ENCODE results near the gene GOSR2. TPM values are rescaled to one million over a fixed set of nuclear protein-coding genes. Genes with fewer than 3 reads are reported as not detected.

GOSR2 gene
- total and polyA plus RNA-seq, 8 donors, result 14.3 to 33.2 (median 27.5) TPM

DNA sequence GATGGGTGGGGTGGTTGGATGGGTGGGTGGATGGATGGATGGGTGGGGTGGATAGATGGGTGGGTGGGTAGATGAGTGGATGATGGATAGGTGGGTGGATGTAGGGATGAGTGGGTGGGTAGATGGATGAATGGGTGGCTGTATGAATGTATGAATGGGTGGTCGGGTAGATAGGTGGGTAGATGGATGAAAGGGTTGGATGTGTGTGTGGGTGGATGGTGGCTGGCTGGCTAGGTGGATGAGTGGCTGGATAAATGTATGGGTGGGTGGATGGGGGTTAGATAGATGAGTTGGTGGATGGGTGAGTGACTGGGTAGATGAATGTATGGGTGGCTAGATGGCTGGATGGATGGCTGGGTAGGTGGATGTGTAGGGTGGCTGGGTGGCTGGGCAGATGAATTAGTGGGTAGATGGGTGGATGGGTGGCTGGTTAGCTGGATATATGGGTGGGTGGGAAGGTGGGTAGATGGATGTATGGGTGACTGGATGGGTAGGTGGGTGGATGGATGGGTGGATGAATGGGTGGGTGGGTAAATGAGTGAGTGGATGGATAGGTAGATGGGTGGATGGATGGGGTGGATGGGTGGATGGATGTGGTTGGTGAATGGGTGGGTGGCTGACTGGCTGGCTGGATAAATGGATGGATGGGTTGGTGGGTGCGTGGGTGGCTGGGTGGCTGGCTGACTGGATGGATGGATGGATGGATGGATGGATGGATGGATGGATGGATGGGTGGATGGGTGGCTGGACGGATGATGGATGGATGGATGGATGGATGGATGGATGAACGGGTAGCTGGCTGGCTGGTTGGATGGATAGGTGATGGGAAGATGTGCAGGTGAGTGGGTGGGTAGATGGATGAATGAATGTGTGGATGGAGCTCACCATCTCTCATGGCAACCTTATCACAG is 18.9 kb upstream of the GOSR2 start:
- intact Hi-C loops (cut with DNase I), result no loop called here
- peak in 1 of 6 donors; percentile 4 for DNase-seq
- 71 to 78% methylated on average over 4 of the region's 4 CpGs for WGBS, 2 donors
- no peaks in the 10 kb centered on the region for H3K9me3 ChIP-seq
- FAIRE-seq, result no peak
- no peaks in the 10 kb centered on the region for H3K4me1 ChIP-seq
- H3K4me3 ChIP-seq, result no peak overlapping the region
- no peak for ATAC-seq
- no peaks in the 10 kb centered on the region for H3K27me3 ChIP-seq
- TF ChIP-seq CTCF (IDR thresholded peaks at IDR 0.05), result no peak
- H3K36me3 ChIP-seq, result no peaks in the 10 kb centered on the region
- H3K27ac ChIP-seq, result no peak overlapping the region

DNA sequence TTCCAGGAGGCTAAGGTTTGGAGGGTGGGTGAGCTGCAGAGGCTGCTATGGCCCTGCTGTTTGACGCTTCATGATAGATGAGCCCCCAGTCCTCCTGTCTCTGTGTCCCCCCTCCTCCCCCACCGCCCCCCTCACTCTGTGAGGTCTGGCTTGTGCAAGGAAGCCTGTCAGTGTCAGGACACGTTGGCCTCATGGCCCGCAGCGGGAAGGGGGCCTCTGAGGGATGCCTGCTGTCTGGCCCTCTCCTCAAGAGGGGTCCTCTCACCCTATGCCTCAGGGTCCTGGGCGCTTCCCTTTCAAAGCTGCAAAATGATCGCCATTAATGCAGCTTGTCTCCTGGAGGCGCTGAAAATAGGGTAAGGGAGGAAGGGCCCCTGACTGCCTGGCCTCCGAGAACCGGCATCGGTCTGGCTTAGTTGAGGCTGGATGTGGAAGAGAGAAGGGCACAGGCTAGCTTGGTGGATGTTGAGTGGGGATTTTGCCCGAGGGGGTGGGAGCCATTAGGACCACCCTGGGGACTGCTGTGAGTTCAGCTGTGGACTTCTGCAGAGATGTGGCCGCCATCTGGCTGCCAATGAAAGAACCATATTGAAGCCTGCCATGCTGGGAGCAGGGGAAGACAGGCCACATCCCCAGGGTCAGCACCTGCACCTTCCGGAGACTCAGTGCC is 14.8 kb upstream of the GOSR2 start:
- no peaks in the 10 kb centered on the region for H3K4me1 ChIP-seq
- ATAC-seq (no peak), FAIRE-seq (no peak), DNase-seq (peak in 1 of 6 donors; percentile 37)
- H3K36me3 ChIP-seq, result no peaks in the 10 kb centered on the region
- 62 to 74% methylated on average over 14 of the region's 14 CpGs for WGBS, 2 donors
- no peaks in the 10 kb centered on the region for H3K9me3 ChIP-seq
- no peak for TF ChIP-seq CTCF (IDR thresholded peaks at IDR 0.05)
- no peak overlapping the region for H3K4me3 ChIP-seq
- H3K27ac ChIP-seq, result no peak overlapping the region
- no peaks in the 10 kb centered on the region for H3K27me3 ChIP-seq
- intact Hi-C loops (cut with DNase I), result no loop called here

DNA sequence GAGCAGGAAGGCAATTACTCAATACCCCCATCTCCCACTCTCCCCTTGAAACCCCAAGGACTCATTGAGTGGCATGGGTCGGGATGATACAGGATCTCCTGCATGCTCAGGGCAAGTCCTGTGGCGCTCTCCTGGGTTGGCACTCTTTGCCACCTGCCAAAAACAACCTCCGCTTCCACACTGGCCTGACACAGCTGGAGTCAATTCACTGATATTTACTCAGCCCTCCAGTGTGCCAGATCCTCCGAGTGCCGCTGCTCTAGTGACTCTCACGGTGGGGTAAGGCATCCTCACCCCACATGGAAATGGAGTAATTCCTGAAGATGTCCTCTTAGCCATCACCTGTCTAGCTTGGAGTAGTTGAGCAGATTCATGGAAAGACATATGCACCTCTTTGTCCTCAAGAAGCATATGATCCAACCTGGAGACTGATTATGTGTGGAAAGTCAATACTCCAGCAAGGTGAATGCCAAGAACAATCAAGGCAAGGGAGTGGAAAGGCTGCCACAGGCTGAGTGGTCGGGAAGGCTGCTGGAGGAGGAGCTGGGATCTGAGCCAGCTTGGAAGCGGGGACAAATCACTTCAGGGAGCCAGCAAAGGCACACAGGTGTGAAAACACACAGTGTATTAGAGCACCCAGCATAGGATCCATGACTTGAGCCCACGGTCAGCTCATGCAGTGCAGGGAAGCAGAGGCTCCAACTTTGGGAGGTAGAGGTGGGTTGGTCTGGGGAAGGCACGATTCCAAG is 12.6 kb upstream of the GOSR2 start:
- ATAC-seq (peak in 3 of 4 donors; percentile 78 to 79 (median 78)), DNase-seq (peak in 4 of 6 donors; percentile 39 to 59 (median 46)), FAIRE-seq (no peak)
- no peak for TF ChIP-seq CTCF (IDR thresholded peaks at IDR 0.05)
- H3K9me3 ChIP-seq, result no peaks in the 10 kb centered on the region
- intact Hi-C loops (cut with DNase I), result no loop called here
- no peaks in the 10 kb centered on the region for H3K27me3 ChIP-seq
- no peaks in the 10 kb centered on the region for H3K36me3 ChIP-seq
- WGBS, 2 donors, result 27 to 29% methylated on average over 10 of the region's 10 CpGs
- no peak overlapping the region for H3K27ac ChIP-seq
- no peak overlapping the region for H3K4me3 ChIP-seq
- H3K4me1 ChIP-seq, result no peaks in the 10 kb centered on the region

DNA sequence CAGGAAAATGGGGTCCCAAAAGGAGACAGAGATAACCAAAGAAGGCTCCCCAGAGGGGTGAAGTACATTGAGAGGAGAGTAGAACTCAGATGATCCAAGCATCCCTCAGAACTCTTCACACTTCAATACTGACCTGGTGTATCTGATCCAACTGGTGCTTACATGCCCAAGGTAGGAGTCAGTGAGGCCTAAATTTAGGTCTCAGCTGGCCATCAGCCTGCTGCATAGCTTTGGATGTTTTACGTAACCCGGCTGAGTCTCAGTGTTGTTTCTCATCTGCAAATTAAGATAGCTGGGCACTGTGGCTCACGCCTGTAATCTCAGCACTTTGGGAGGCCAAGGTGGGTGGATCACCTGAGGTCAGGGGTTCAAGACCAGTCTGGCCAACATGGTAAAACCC is 11.6 kb upstream of the GOSR2 start:
- DNase-seq (peak in 1 of 6 donors; percentile 10), ATAC-seq (no peak), FAIRE-seq (no peak)
- Histone ChIP-seq H3K4me1 (no peaks in the 10 kb centered on the region), H3K4me3 (no peak overlapping the region), H3K27ac (no peak overlapping the region), H3K36me3 (no peaks in the 10 kb centered on the region), H3K27me3 (no peaks in the 10 kb centered on the region), H3K9me3 (no peaks in the 10 kb centered on the region)
- no peak for TF ChIP-seq CTCF (IDR thresholded peaks at IDR 0.05)
- intact Hi-C loops (cut with DNase I), result no loop called here
- 87 to 90% methylated on average over 3 of the region's 3 CpGs for WGBS, 2 donors
